Right cardiac atrium (tissue), 5 donors: ENCODE results near the gene ANKRD12. TPM values are rescaled to one million over a fixed set of nuclear protein-coding genes. Genes with fewer than 3 reads are reported as not detected.
A peak's percentile ranks its signal among the peaks of the same experiment; 100 is the strongest.

Experiments
- ATAC-seq, 2 donors: fragments of 200-7000 bp; cut with Tn5 transposase; one replicate each; pipeline versions ENCODE4 v1.8.0 to v1.9.1; 2020; ENCODE audit warnings: moderate library complexity in 2 of 2, mild to moderate bottlenecking in 1 of 2
- DNase-seq, 3 donors: peaks; one replicate each; pipeline ENCODE4 v3.0.0-alpha.2; 2020
- H3K27ac ChIP-seq: one replicate; pipeline ENCODE4 v1.5.1; 2013; ENCODE audit warnings: mild to moderate bottlenecking, low read length, control low read depth, moderate library complexity
- H3K27me3 ChIP-seq: one replicate; pipeline ENCODE4 v1.6.1; 2013; ENCODE audit not compliant: control insufficient read depth, insufficient read depth
- H3K4me1 ChIP-seq: one replicate; pipeline ENCODE4 v1.6.1; 2013; ENCODE audit warnings: low read length; ENCODE audit not compliant: control insufficient read depth, insufficient read depth
- H3K4me3 ChIP-seq: one replicate; pipeline ENCODE4 v1.5.1; 2013; ENCODE audit warnings: low read length, control low read depth
- H3K9me3 ChIP-seq: one replicate; pipeline ENCODE4 v1.6.1; 2013; ENCODE audit warnings: low read length; ENCODE audit not compliant: control insufficient read depth
- whole genome bisulfite sequencing: extraction: QIAGEN DNeasy Blood & Tissue Kit; methylation state at CpG from one replicate; pipeline ENCODE4 v1.1.7; 2013; 5-methylcytosine and 5-hydroxymethylcytosine counted together
- intact Hi-C, 4 donors: fragments of 100-400 bp; cut with DNase I; formaldehyde crosslinking; loops; one replicate each; pipeline versions ENCODE4 v1.11.0 to v1.14.0; 2022 to 2023
- polyA plus RNA-seq: library from polyadenylated mRNA; stranded (reverse); fragments of 200-250 nt; gene quantifications from one replicate; pipeline ENCODE4 v1.2.3, GENCODE V29; 2013
- total RNA-seq, 4 donors: library from RNA; stranded (reverse); fragmentation: NEBNext Ultra II Directional; extraction: Animal tissue kit (Norgen Biotek cat#: 25700); gene quantifications; one replicate each; pipeline ENCODE4 v1.2.1, GENCODE V29; 2021
- donor health status: healthy with polysubstance abuse.
- donor health status: DM: no; HTN: yes; CAD: no.
- donor health status: DM: no; HTN: no; CAD: no.
- donor health status: DM: no; HTN: yes; CAD: no; lungs with severe emphysema.
- donor health status: DM: yes; HTN: yes; CAD: no.

Gene ANKRD12
- total and polyA plus RNA-seq, 5 donors, result 7.3 to 59.6 (median 50.3) TPM

GRCh38 chr18:9329471-9329870, 192.9 kb downstream of the ANKRD12 start:
- 58% methylated on average over 1 of the region's 1 CpG for WGBS
- intact Hi-C loops, result no loop called here
- Histone ChIP-seq H3K27ac (no peak overlapping the region), H3K4me3 (no peak overlapping the region), H3K9me3 (no peaks in the 10 kb centered on the region), H3K4me1 (no peaks in the 10 kb centered on the region), H3K27me3 (no peaks in the 10 kb centered on the region)
- no peak for ATAC-seq
- no peak for DNase-seq

GRCh38 chr18:9330419-9330818, 193.8 kb downstream of the ANKRD12 start:
- H3K9me3 ChIP-seq, result no peaks in the 10 kb centered on the region
- no peaks in the 10 kb centered on the region for H3K27me3 ChIP-seq
- no peaks in the 10 kb centered on the region for H3K4me1 ChIP-seq
- DNase-seq (no peak), ATAC-seq (no peak)
- no peak overlapping the region for H3K27ac ChIP-seq
- intact Hi-C loops, result no loop called here
- no peak overlapping the region for H3K4me3 ChIP-seq
- 74% methylated on average over 3 of the region's 3 CpGs for WGBS

- Histone ChIP-seq H3K4me1 (no peaks in the 10 kb centered on the region), H3K9me3 (no peaks in the 10 kb centered on the region), H3K4me3 (peak overlapping the region; percentile 83), H3K27me3 (no peaks in the 10 kb centered on the region), H3K27ac (peak overlapping the region; percentile 68)
- ATAC-seq, result peak; percentile 64
- intact Hi-C loops, result no loop called here
- DNase-seq, result peak in 2 of 3 donors; percentile 16 to 55
- 35% methylated on average over 52 of the region's 52 CpGs for WGBS
Observed at GRCh38 chr18:9333441-9334328, 197.1 kb downstream of the ANKRD12 start.

GRCh38 chr18:9334329-9334972, 197.9 kb downstream of the ANKRD12 start, which contains the start of gene TWSG1:
Gene TWSG1, plus strand, starts transcription at chr18:9334773. Its CDS starts 2,457 bp downstream, at chr18:9337230.
- peak within 1 kb of the TSS; percentile 68 for H3K27ac ChIP-seq
- H3K27me3 ChIP-seq, result no peaks in the 10 kb centered on the region
- H3K4me3 ChIP-seq, result peak within 1 kb of the TSS; percentile 83
- ATAC-seq, result peak; percentile 98
- no peaks in the 10 kb centered on the region for H3K4me1 ChIP-seq
- DNase-seq, result peak; percentile 96 to 98 (median 98)
- intact Hi-C loops, result no loop called here
- no peaks in the 10 kb centered on the region for H3K9me3 ChIP-seq
- under 1% methylated on average over 67 of the region's 67 CpGs for WGBS

- no peaks in the 10 kb centered on the region for H3K9me3 ChIP-seq
- H3K27me3 ChIP-seq, result no peaks in the 10 kb centered on the region
- 4% methylated on average over 55 of the region's 55 CpGs for WGBS
- DNase-seq, result peak in 1 of 3 donors; percentile 82
- no peaks in the 10 kb centered on the region for H3K4me1 ChIP-seq
- intact Hi-C loops, result no loop called here
- H3K27ac ChIP-seq, result peak overlapping the region; percentile 14
- peak; percentile 71 to 80 for ATAC-seq
- peak overlapping the region; percentile 83 for H3K4me3 ChIP-seq
Observed at GRCh38 chr18:9334973-9335696, 198.6 kb downstream of the ANKRD12 start.

Other genes starting within 250 kb of the ANKRD12 start
- 100 to 1,000 TPM; 283 to 340 (median 304) TPM for gene NDUFV2, start 34.1 kb upstream of the ANKRD12 start, total RNA-seq
- gene NDUFV2, start 34.1 kb upstream of the ANKRD12 start, polyA plus RNA-seq, result 767 TPM
- gene TWSG1, start 198.0 kb downstream of the ANKRD12 start, total RNA-seq, result 10 to 100 TPM; 13.5 to 19.2 (median 14.4) TPM
- gene TWSG1, start 198.0 kb downstream of the ANKRD12 start, polyA plus RNA-seq, result 9.9 TPM